ENCODE results near the gene MMP23B. TPM values are rescaled to one million over a fixed set of nuclear protein-coding genes. Genes with fewer than 3 reads are reported as not detected.

The MMP23B gene
- total RNA-seq, 3 donors from 2014 or later, result 7.2 to 8.7 (median 7.4) TPM

DNA sequence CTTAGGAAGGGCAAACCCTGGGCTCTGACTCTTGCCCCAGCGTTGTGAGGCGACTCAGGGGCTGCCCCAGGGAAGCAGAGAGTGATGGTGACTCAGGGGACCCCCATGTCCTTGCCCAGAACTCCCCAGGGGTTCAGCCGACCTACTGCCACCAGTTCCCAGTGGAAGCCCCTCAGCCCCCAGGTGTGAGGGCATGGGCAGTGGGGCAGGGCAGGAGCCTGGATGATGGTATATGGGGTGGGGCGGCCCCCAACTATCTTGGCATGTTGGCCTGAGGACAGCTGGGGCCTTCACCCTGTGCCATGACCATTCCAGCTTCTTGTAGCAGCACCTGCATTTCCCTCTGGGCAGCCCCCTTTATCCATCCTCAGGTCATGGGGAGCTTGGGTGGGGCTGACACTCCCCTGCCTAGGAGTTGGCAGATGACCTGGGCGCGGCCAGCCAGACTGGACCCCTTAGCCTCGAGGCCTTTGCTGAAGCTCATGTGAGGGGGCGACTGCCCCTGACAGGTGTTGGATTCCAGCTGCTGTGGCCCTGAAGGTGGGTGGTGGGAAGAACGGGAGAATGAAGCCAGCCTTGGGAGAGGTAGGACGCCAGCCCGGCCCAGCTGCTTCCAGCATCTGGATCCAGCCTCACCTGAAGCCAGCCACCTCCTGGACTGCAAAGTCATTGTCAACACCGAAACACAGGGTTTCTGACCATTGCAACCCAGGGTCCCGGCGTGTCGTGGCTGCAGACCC lies 30.2 kb upstream of the MMP23B start:
- Histone ChIP-seq H3K4me3 (no peak overlapping the region), H3K9me3 (no peaks in the 10 kb centered on the region), H3K4me1 (ENCODE audit: low read depth) (peaks cover 12% of the 10 kb centered on the region), H3K36me3 (ENCODE audit: low read depth) (no peaks in the 10 kb centered on the region)
- TF ChIP-seq, protein P1, sequence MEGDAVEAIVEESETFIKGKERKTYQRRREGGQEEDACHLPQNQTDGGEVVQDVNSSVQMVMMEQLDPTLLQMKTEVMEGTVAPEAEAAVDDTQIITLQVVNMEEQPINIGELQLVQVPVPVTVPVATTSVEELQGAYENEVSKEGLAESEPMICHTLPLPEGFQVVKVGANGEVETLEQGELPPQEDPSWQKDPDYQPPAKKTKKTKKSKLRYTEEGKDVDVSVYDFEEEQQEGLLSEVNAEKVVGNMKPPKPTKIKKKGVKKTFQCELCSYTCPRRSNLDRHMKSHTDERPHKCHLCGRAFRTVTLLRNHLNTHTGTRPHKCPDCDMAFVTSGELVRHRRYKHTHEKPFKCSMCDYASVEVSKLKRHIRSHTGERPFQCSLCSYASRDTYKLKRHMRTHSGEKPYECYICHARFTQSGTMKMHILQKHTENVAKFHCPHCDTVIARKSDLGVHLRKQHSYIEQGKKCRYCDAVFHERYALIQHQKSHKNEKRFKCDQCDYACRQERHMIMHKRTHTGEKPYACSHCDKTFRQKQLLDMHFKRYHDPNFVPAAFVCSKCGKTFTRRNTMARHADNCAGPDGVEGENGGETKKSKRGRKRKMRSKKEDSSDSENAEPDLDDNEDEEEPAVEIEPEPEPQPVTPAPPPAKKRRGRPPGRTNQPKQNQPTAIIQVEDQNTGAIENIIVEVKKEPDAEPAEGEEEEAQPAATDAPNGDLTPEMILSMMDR (IDR thresholded peaks at IDR 0.05), result no peak
- ATAC-seq, result no peak
- peak in 1 of 3 donors; percentile 45 for DNase-seq
- intact Hi-C loops (cut with DNase I, micrococcal nuclease), result no loop called here

DNA sequence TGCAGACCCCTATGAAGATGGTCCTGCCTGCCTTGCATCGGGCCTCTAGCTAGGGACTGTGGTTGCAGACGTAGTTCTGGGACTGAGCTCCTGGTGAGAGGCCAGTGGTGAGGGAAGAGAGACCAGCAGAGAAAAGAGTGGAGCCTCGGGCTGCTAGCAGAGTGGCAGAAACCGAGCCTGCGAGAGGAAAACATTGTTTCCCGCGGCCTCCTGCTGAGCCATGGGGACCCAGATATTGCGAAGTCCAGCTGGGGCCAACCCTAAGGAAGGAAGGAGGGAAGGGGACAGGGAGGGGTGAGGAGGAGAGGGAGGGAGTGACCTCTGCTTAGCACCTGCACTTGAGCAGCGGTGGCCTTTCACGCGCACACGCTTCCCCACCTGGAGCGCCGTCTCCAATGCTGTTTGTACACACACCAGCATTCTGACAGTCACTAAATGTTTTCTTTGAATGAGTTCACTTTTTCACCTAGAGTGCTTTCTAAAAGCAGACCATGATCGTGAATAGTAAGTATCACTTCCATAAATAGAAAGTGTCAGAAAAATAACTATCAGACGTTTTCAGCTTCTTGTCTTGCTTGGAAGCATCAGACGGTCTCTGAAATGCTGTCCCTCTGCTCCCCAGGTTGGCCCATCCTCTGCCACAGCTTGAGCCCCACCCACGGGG lies 29.5 kb upstream of the MMP23B start:
- Histone ChIP-seq H3K4me3 (no peak overlapping the region), H3K4me1 (ENCODE audit: low read depth) (peaks cover 12% of the 10 kb centered on the region), H3K36me3 (ENCODE audit: low read depth) (no peaks in the 10 kb centered on the region), H3K9me3 (no peaks in the 10 kb centered on the region)
- intact Hi-C loops (cut with DNase I, micrococcal nuclease), result no loop called here
- no peak for DNase-seq
- TF ChIP-seq, protein P1 (IDR thresholded peaks at IDR 0.05), result no peak
- no peak for ATAC-seq

DNA sequence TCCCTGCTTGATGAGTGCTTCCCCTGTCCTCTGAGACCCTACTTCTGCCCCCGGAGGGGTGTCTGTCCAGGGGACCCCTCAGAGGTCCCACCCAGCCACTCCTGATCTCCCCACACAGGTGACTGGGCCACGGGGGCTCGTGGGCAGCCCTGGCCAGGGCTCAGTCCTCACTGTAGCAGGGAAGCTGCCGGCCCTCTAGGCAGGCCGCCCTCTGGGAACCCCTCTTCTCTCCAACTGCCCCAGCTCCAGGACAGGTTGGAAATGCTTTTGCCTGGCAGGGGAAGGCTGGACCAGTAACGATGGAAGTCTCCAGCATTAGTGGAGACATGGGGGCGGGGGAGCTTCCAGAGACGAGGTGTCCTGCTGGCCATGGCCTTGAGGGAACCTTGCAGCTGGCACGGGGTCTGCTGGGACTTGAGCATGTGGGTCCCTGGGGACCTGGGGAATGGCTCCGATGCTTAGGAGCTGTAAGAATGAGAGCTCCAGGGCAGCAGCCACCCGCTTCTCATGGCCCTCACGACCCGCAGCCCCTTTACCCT lies 28.9 kb upstream of the MMP23B start:
- Histone ChIP-seq H3K4me1 (ENCODE audit: low read depth) (peaks cover 12% of the 10 kb centered on the region), H3K36me3 (ENCODE audit: low read depth) (no peaks in the 10 kb centered on the region), H3K9me3 (no peaks in the 10 kb centered on the region), H3K4me3 (no peak overlapping the region)
- no peak for DNase-seq
- TF ChIP-seq, protein P1 (IDR thresholded peaks at IDR 0.05), result no peak
- ATAC-seq, result no peak
- intact Hi-C loops (cut with DNase I, micrococcal nuclease), result no loop called here

DNA sequence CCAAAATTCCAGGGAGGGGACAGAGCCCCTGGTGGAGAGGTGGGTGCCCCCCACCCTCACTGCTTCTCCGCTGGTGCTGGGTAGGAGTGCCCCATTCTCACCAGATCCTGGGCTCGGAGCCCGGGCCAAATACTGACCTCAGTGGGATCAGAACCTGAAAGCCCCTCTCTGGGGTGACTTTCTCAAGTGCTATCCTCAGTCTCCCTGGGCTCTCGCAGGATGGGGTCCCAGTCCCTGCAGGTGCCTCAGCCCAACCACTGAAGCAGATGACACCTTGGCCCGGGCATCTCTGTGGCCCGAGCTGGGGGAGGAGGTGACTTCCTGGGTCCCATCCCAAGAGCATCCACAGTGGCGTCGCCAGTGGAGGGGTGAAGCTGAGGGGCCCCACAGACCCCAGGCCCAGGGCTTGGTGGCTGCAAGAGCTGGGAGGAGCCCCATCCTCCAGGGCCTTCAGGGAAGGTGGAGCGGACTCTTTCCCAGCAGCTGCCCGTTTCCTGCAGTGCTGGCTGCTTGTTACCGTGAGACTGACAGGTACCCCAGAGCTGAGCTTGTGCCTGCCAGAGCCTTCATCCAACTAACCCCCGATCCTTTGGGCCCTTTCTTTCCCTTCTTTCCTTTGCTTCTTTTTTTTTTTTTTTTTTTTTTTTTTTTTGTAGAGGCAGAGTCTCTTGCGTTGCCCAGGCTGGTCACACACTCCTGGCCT lies 28.2 kb upstream of the MMP23B start:
- ATAC-seq (no peak), DNase-seq (no peak)
- TF ChIP-seq, protein P1 (IDR thresholded peaks at IDR 0.05), result no peak
- Histone ChIP-seq H3K4me3 (no peak overlapping the region), H3K9me3 (no peaks in the 10 kb centered on the region), H3K4me1 (ENCODE audit: low read depth) (peaks cover 12% of the 10 kb centered on the region), H3K36me3 (ENCODE audit: low read depth) (no peaks in the 10 kb centered on the region)
- intact Hi-C loops (cut with DNase I, micrococcal nuclease), result no loop called here

DNA sequence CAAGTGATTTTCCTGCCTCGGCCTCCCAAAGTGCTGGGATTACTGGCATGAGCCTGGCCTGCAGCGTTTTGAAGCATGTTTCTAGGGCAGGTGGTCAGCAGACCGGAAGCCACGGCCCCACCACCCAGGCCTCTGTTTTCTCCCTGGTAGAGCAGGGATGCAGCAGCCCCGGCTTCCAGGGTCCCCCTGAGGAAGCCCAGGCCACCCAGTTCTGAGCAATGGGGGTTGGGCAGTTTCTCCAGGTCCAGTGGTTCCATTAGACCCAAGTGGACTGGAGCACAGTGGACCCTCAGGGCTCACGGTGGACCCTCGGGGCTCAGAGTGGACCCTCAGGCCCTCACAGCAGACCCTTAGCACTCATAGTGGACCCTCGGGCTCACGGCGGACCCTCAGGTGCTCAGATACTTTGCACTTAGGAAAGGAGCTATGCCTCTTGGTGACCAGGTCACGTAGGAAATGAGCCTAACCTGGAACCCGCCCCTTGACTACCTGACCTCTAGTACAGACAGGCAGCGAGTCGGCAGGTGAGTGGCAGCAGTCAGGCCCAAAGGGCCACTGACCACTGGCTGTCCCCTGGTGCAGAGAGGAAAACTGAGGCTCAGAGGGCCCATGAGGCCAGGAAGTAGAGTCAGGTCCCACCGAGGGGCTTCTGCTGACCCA lies 27.5 kb upstream of the MMP23B start:
- ATAC-seq, result no peak
- Histone ChIP-seq H3K36me3 (ENCODE audit: low read depth) (no peaks in the 10 kb centered on the region), H3K4me3 (no peak overlapping the region), H3K4me1 (ENCODE audit: low read depth) (peaks cover 8% of the 10 kb centered on the region), H3K9me3 (no peaks in the 10 kb centered on the region)
- TF ChIP-seq, protein P1 (IDR thresholded peaks at IDR 0.05), result no peak
- intact Hi-C loops (cut with DNase I, micrococcal nuclease), result no loop called here
- DNase-seq, result no peak
